ENCODE measurements around the gene DBN1.

DBN1 gene

GRCh38 chr5:177472460-177473442, 683 bp downstream of the DBN1 start:
- DNase-seq, result peak; percentile 10

GRCh38 chr5:177471610-177472356, 1.7 kb downstream of the DBN1 start:
- no peak for DNase-seq

- DNase-seq, result no peak
Observed at GRCh38 chr5:177470759-177471536, 2.5 kb downstream of the DBN1 start.

- no peak for DNase-seq
Observed at GRCh38 chr5:177469750-177470525, 3.5 kb downstream of the DBN1 start.

GRCh38 chr5:177468685-177469628, 4.5 kb downstream of the DBN1 start:
- DNase-seq, result no peak

GRCh38 chr5:177468329-177468684, 5.1 kb downstream of the DBN1 start:
- no peak for DNase-seq

GRCh38 chr5:177467436-177467835, 6.0 kb downstream of the DBN1 start:
- no peak for DNase-seq

GRCh38 chr5:177466861-177467260, 6.6 kb downstream of the DBN1 start:
- DNase-seq, result no peak

- no peak for DNase-seq
Observed at GRCh38 chr5:177465044-177465443, 8.4 kb downstream of the DBN1 start.

GRCh38 chr5:177462021-177462670, 11.3 kb downstream of the DBN1 start:
- no peak for DNase-seq

GRCh38 chr5:177459819-177460628, 13.4 kb downstream of the DBN1 start:
- DNase-seq, result no peak

GRCh38 chr5:177459357-177459756, 14.1 kb downstream of the DBN1 start:
- DNase-seq, result no peak

GRCh38 chr5:177458912-177459350, 14.5 kb downstream of the DBN1 start:
- DNase-seq, result peak; percentile 30

GRCh38 chr5:177457852-177458681, 15.4 kb downstream of the DBN1 start:
- DNase-seq, result no peak

- DNase-seq, result peak; percentile 82
Observed at GRCh38 chr5:177456976-177457851, 16.2 kb downstream of the DBN1 start.

GRCh38 chr5:177456591-177456964, 16.9 kb downstream of the DBN1 start:
- no peak for DNase-seq
